B cell (primary cell): ENCODE data around the gene OTUD3. TPM values are rescaled to one million over a fixed set of nuclear protein-coding genes. Genes with fewer than 3 reads are reported as not detected.

ENCODE experiments used
- ATAC-seq: fragments of 200-7000 bp; cut with Tn5 transposase; one replicate; pipeline ENCODE4 v1.10.0; 2021; ENCODE audit warnings: low read depth, mild to moderate bottlenecking, moderate number of reproducible peaks, moderate library complexity
- CTCF ChIA-PET: fragments of 350-600 bp; sonication (Branson Sonifier 250); formaldehyde crosslinking; loops from one replicate; lab custom pipeline; 2021; ENCODE audit warnings: antibody characterized with exemption, inconsistent platforms; lab: Charles Lee
- POLR2A ChIA-PET: fragments of 350-600 bp; sonication (Branson Sonifier 250); formaldehyde crosslinking; loops from one replicate; lab custom pipeline; 2021; ENCODE audit warnings: antibody characterized with exemption; lab: Charles Lee
- DNase-seq: peaks from one replicate; pipeline ENCODE4 v3.0.0; 2013
- H2AFZ ChIP-seq: 2 replicates; pipeline ENCODE4 v1.6.1; 2012; ENCODE audit warnings: mild to moderate bottlenecking, low read depth, low read length; ENCODE audit not compliant: insufficient read depth, poor library complexity, severe bottlenecking
- H3K27ac ChIP-seq, 2 donors: 1 replicate in 1 of 2; 2 replicates in 1 of 2; pipeline ENCODE4 v1.5.1; 2012 to 2013; ENCODE audit warnings: low read length in 2 of 2, mild to moderate bottlenecking in 2 of 2, moderate library complexity in 1 of 2
- H3K27me3 ChIP-seq, 4 experiments: fragments of 200-600 bp in 1 of 4; sonication (generic) in 1 of 4; replicated peaks in 1 of 4; 1 replicate in 2 of 4; 2 replicates in 2 of 4; pipeline versions ENCODE4 v1.6.1 to v1.7.0; 2013 to 2016; ENCODE audit warnings: low read length in 3 of 4, mild to moderate bottlenecking in 2 of 4, mixed read lengths in 1 of 4, moderate library complexity in 1 of 4; ENCODE audit not compliant: insufficient read depth in 4 of 4, control insufficient read depth in 3 of 4; ENCODE audit errors: control extremely low read depth in 1 of 4
- H3K36me3 ChIP-seq, 2 experiments: replicated peaks in 1 of 2; 1 replicate in 1 of 2; 2 replicates in 1 of 2; pipeline versions ENCODE4 v1.6.1 to v1.7.1; 2013; ENCODE audit warnings: low read length in 1 of 2; ENCODE audit not compliant: insufficient read depth in 2 of 2, control insufficient read depth in 1 of 2; ENCODE audit errors: control extremely low read depth in 1 of 2, extremely low read depth in 1 of 2
- H3K4me1 ChIP-seq, 2 donors: fragments of 200-600 bp in 1 of 2; sonication (generic) in 1 of 2; 1 replicate in 1 of 2; 2 replicates in 1 of 2; pipeline versions ENCODE4 v1.5.1 to v1.6.1; 2013 to 2017; ENCODE audit warnings: low read length in 2 of 2; ENCODE audit not compliant: control insufficient read depth in 2 of 2, insufficient read depth in 2 of 2
- H3K4me2 ChIP-seq: replicated peaks from 2 replicates; pipeline ENCODE3; 2012; ENCODE audit warnings: mild to moderate bottlenecking, low read depth, low read length; ENCODE audit not compliant: poor library complexity, severe bottlenecking
- H3K4me3 ChIP-seq, 5 experiments: fragments of 200-600 bp in 1 of 5; sonication (generic) in 1 of 5; 1 replicate in 3 of 5; 2 replicates in 2 of 5; pipeline versions ENCODE4 v1.5.1 to v1.7.0; 2011 to 2016; ENCODE audit warnings: low read length in 4 of 5, mild to moderate bottlenecking in 4 of 5, low read depth in 2 of 5, control low read depth in 1 of 5, moderate library complexity in 1 of 5; ENCODE audit not compliant: insufficient read depth in 1 of 5; ENCODE audit errors: control extremely low read depth in 1 of 5, extremely low read depth in 1 of 5
- H3K79me2 ChIP-seq: fragments of 200-600 bp; sonication (generic); one replicate; pipeline ENCODE4 v1.6.0; 2016; ENCODE audit warnings: low read length; ENCODE audit not compliant: control insufficient read depth, insufficient read depth
- H3K9ac ChIP-seq: fragments of 200-600 bp; sonication (generic); 2 replicates; pipeline ENCODE4 v1.6.1; 2017; ENCODE audit warnings: mild to moderate bottlenecking, low read length, moderate library complexity
- H3K9me3 ChIP-seq, 3 donors: one replicate each; pipeline versions ENCODE4 v1.6.1 to v1.7.1; 2013; ENCODE audit warnings: low read length in 2 of 3; ENCODE audit not compliant: control insufficient read depth in 2 of 3, insufficient read depth in 1 of 3; ENCODE audit errors: control extremely low read depth in 1 of 3
- H4K20me1 ChIP-seq: 2 replicates; pipeline ENCODE4 v1.6.0; 2012; ENCODE audit warnings: mild to moderate bottlenecking, low read length; ENCODE audit not compliant: insufficient read depth, control insufficient read depth, poor library complexity, severe bottlenecking
- H3K27ac Mint-ChIP-seq: one replicate; pipeline ENCODE4 v1.8.0; 2021; ENCODE audit warnings: mixed read lengths
- H3K27me3 Mint-ChIP-seq: one replicate; pipeline ENCODE4 v1.8.0; 2021; ENCODE audit warnings: mixed read lengths
- H3K4me1 Mint-ChIP-seq: one replicate; pipeline ENCODE4 v1.8.0; 2021; ENCODE audit warnings: mixed read lengths
- H3K4me3 Mint-ChIP-seq: one replicate; pipeline ENCODE4 v1.8.0; 2021; ENCODE audit warnings: mixed read lengths
- H3K9me3 Mint-ChIP-seq: one replicate; pipeline ENCODE4 v1.8.0; 2022; ENCODE audit warnings: mixed read lengths; ENCODE audit not compliant: insufficient read depth
- CTCF ChIP-seq: fragments of 200-600 bp; IDR thresholded peaks from one replicate; pipeline ENCODE4 v1.8.0; 2022; ENCODE audit warnings: antibody characterized with exemption, mild to moderate bottlenecking
- EZH2 ChIP-seq: IDR thresholded peaks from 2 replicates; pipeline ENCODE4 v1.6.1; 2012; ENCODE audit warnings: borderline replicate concordance, low read depth, mild to moderate bottlenecking, moderate library complexity, low read length; ENCODE audit not compliant: insufficient read depth, poor library complexity, severe bottlenecking
- WGBS: methylation state at CpG from one replicate; pipeline ENCODE4 v1.1.5; 2013; ENCODE audit warnings: missing lambda C conversion rate; ENCODE audit not compliant: insufficient coverage; 5-methylcytosine and 5-hydroxymethylcytosine counted together
- intact Hi-C: fragments of 100-400 bp; cut with micrococcal nuclease; formaldehyde crosslinking; loops from one replicate; pipeline ENCODE4 v1.10.0; 2022
- polyA plus RNA-seq: library from polyadenylated mRNA; depleted of rRNA; stranded (reverse); fragments of >200 nt; gene quantifications from 2 replicates; pipeline ENCODE4 v1.2.3, GENCODE V29; 2012
- total RNA-seq, 2 donors: library from RNA; stranded (reverse); fragments of 120-200 nt in 1 of 2; gene quantifications; 1 replicate in 1 of 2; 2 replicates in 1 of 2; pipeline versions ENCODE4 v1.2.3 to v1.2.4, GENCODE V29; 2013 to 2022

OTUD3 gene
- total and polyA plus RNA-seq, 2 donors (not counting 1 experiment from before 2014, with no cell fraction given): 4.2 to 19.6 TPM

- H3K27ac Mint-ChIP-seq: no peak within 1 kb of the TSS
- Histone ChIP-seq H3K9ac (no peak within 1 kb of the TSS), H4K20me1 (no peaks in the 10 kb centered on the region), H2AFZ (no peak within 1 kb of the TSS), H3K36me3 (no peaks in the 10 kb centered on the region), H3K79me2 (no peaks in the 10 kb centered on the region), H3K4me3 (no peak within 1 kb of the TSS), H3K4me1 (no peaks in the 10 kb centered on the region), H3K4me2 (no peak within 1 kb of the TSS), H3K27ac (no peak within 1 kb of the TSS), H3K9me3 (no peaks in the 10 kb centered on the region), H3K27me3 (peaks cover 0 to 5% (median 0%) of the 10 kb centered on the region in 4 experiments)
- H3K9me3 Mint-ChIP-seq: no peaks in the 10 kb centered on the region
- DNase-seq (no peak), ATAC-seq (no peak)
- TF ChIP-seq CTCF: no peak
- TF ChIP-seq EZH2: no peak
- WGBS: 77% methylated on average over 12 of the region's 14 CpGs
- H3K4me3 Mint-ChIP-seq: no peak within 1 kb of the TSS
- H3K27me3 Mint-ChIP-seq: peaks cover 4% of the 10 kb centered on the region
- H3K4me1 Mint-ChIP-seq: no peaks in the 10 kb centered on the region
- POLR2A ChIA-PET: no interaction called here
- CTCF ChIA-PET: interaction anchor here (1.0 kb wide), 1 partner anchor 42 kb away, joined by 3 read pairs; no protein-coding TSS in a partner anchor
- intact Hi-C loops: no loop called here
Measured at GRCh38 chr1:19923137-19923952, 41.1 kb downstream of the OTUD3 start, which contains the start of gene PLA2G2E. PLA2G2E (minus strand) TSS chr1:19923617; CDS start chr1:19923559, 58 bp downstream.

GRCh38 chr1:19923953-19924346, 41.8 kb downstream of the OTUD3 start:
- Histone ChIP-seq H3K36me3 (no peaks in the 10 kb centered on the region), H3K4me2 (no peak overlapping the region), H2AFZ (no peak overlapping the region), H3K79me2 (no peaks in the 10 kb centered on the region), H3K27me3 (peaks cover 0 to 5% (median 0%) of the 10 kb centered on the region in 4 experiments), H4K20me1 (no peaks in the 10 kb centered on the region), H3K9ac (no peak overlapping the region), H3K27ac (no peak overlapping the region), H3K9me3 (peaks cover 0 to under 1% (median 0%) of the 10 kb centered on the region in 3 donors), H3K4me1 (no peaks in the 10 kb centered on the region), H3K4me3 (no peak overlapping the region)
- no peaks in the 10 kb centered on the region for H3K4me1 Mint-ChIP-seq
- no peak overlapping the region for H3K27ac Mint-ChIP-seq
- intact Hi-C loops: no loop called here
- H3K4me3 Mint-ChIP-seq: no peak overlapping the region
- ATAC-seq: no peak
- no peak for DNase-seq
- no peak for TF ChIP-seq EZH2
- TF ChIP-seq CTCF: no peak
- H3K9me3 Mint-ChIP-seq: no peaks in the 10 kb centered on the region
- POLR2A ChIA-PET: no interaction called here
- H3K27me3 Mint-ChIP-seq: peaks cover 4% of the 10 kb centered on the region
- WGBS: 85% methylated on average over 12 of the region's 13 CpGs
- CTCF ChIA-PET: no interaction called here
